Measurements from ENCODE around the gene TSKU. TPM values are rescaled to one million over a fixed set of nuclear protein-coding genes. Genes with fewer than 3 reads are reported as not detected.

Gene TSKU
- total RNA-seq, 1 donor from 2014 or later = 42.3 TPM

- DNase-seq (ENCODE audit: low spot score) = no peak
- Mint-ChIP-seq H3K36me3 (ENCODE audit: low read depth) (peaks cover 14% of the 10 kb centered on the region), H3K9me3 (ENCODE audit: low read depth) (peaks cover 6% of the 10 kb centered on the region), H3K27ac (ENCODE audit: unreplicated experiment) (no peak overlapping the region), H3K27me3 (ENCODE audit: low read depth) (no peaks in the 10 kb centered on the region), H3K4me1 (ENCODE audit: low read depth) (peaks cover 60% of the 10 kb centered on the region), H3K4me3 (ENCODE audit: unreplicated experiment) (no peak overlapping the region)
- TF ChIP-seq CTCF (IDR thresholded peaks at IDR 0.05) = no peak
Observed at GRCh38 chr11:76794371-76795289, 11.5 kb downstream of the TSKU start.

- Mint-ChIP-seq H3K4me3 (ENCODE audit: unreplicated experiment) (no peak overlapping the region), H3K27me3 (ENCODE audit: low read depth) (no peaks in the 10 kb centered on the region), H3K9me3 (ENCODE audit: low read depth) (peaks cover 6% of the 10 kb centered on the region), H3K36me3 (ENCODE audit: low read depth) (peaks cover 12% of the 10 kb centered on the region), H3K4me1 (ENCODE audit: low read depth) (peaks cover 58% of the 10 kb centered on the region), H3K27ac (ENCODE audit: unreplicated experiment) (no peak overlapping the region)
- DNase-seq (ENCODE audit: low spot score) = no peak
- no peak for TF ChIP-seq CTCF (IDR thresholded peaks at IDR 0.05)
Observed at GRCh38 chr11:76795290-76795935, 12.3 kb downstream of the TSKU start.

GRCh38 chr11:76795936-76796441 is 12.8 kb downstream of the TSKU start:
- Mint-ChIP-seq H3K36me3 (ENCODE audit: low read depth) (peaks cover 6% of the 10 kb centered on the region), H3K4me1 (ENCODE audit: low read depth) (peaks cover 52% of the 10 kb centered on the region), H3K9me3 (ENCODE audit: low read depth) (peaks cover 1% of the 10 kb centered on the region), H3K4me3 (ENCODE audit: unreplicated experiment) (no peak overlapping the region), H3K27me3 (ENCODE audit: low read depth) (no peaks in the 10 kb centered on the region), H3K27ac (ENCODE audit: unreplicated experiment) (no peak overlapping the region)
- no peak for DNase-seq (ENCODE audit: low spot score)
- TF ChIP-seq CTCF (IDR thresholded peaks at IDR 0.05) = no peak

- no peaks in the 10 kb centered on the region for H3K9me3 Mint-ChIP-seq (ENCODE audit: low read depth)
- H3K36me3 Mint-ChIP-seq (ENCODE audit: low read depth) = peaks cover 6% of the 10 kb centered on the region
- DNase-seq (ENCODE audit: low spot score) = no peak
- TF ChIP-seq CTCF (IDR thresholded peaks at IDR 0.05) = no peak
- no peak overlapping the region for H3K4me3 Mint-ChIP-seq (ENCODE audit: unreplicated experiment)
- peaks cover 49% of the 10 kb centered on the region for H3K4me1 Mint-ChIP-seq (ENCODE audit: low read depth)
- no peaks in the 10 kb centered on the region for H3K27me3 Mint-ChIP-seq (ENCODE audit: low read depth)
- no peak overlapping the region for H3K27ac Mint-ChIP-seq (ENCODE audit: unreplicated experiment)
Observed at GRCh38 chr11:76796511-76797198, 13.5 kb downstream of the TSKU start.
